Loucy (cell line): ENCODE measurements around the gene MLYCD.

Experiments used
- CTCF ChIP-seq: fragments of 200-600 bp; sonication (generic); conservative IDR thresholded peaks from 2 replicates; pipeline ENCODE4 v1.5.1; 2014; ENCODE audit warnings: mild to moderate bottlenecking, antibody characterized with exemption, low read length
- EZH2phosphoT487 ChIP-seq: fragments of 200-600 bp; IDR thresholded peaks from 2 replicates; pipeline ENCODE4 v1.6.1; 2018; ENCODE audit warnings: antibody characterized with exemption, mild to moderate bottlenecking, moderate library complexity, borderline replicate concordance

GRCh38 chr16:83850947-83851346 lies 48.0 kb upstream of the MLYCD start:
- no peak for TF ChIP-seq CTCF
- TF ChIP-seq EZH2phosphoT487 = no peak
